ENCODE measurements around the gene FECH. TPM values are rescaled to one million over a fixed set of nuclear protein-coding genes. Genes with fewer than 3 reads are reported as not detected.

FECH gene
- total and polyA plus RNA-seq, 9 of the 15 experiments (the other 6 are each of a cell fraction or from before 2014, with no cell fraction given), result 19.8 to 170 (median 56.8) TPM

DNA sequence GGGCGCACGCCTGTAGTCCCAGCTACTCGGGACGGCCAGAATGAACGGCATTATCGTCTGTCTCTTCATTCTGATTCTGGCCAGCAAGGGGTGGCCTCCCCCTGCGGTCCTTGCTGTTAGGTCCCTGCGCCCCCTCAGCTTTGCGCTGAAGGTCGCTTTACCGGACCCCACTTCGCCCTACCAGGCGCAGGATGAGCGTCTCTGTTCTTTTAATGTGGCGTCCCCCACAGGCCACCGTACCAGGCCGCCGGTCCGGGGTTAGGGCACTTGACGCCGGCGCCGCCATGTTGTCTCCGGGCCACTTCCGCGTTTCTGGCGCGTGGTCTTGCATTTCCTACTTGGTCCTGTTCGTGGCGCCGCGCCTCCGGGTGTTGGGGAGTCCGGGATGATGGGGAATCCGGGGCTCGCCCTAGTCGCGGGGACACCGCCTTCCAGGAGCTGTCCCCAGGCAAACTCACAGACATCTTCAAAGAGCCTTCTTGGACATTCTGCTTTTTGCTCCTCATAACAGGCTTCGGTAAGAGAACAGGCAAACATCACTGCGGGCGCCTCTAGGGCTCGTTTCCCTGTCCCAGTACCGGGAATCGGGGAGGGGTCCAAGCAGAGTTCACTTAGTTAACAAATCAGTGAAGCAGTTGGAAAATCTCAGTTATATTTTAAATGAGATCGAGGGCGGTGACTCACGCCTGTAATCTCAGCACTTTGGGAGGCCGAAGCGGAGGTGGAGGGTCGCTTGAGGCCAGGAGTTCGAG is 43.7 kb upstream of the FECH start (continued):
- no peak for TF ChIP-seq NCOA2 (IDR thresholded peaks at IDR 0.05; ENCODE audit: partially characterized antibody in 2 of 2)
- peak; percentile 90 for TF ChIP-seq POU5F1 (IDR thresholded peaks at IDR 0.05; ENCODE audit: borderline replicate concordance, low read depth, low read length, partially characterized antibody)
- TF ChIP-seq PCBP1 (IDR thresholded peaks at IDR 0.05; ENCODE audit: low read depth, low read length, poor library complexity, severe bottlenecking), result no peak
- no peak for TF ChIP-seq SIN3B (IDR thresholded peaks at IDR 0.05; ENCODE audit: low read depth)
- peak; percentile 80 for TF ChIP-seq RBFOX2 (IDR thresholded peaks at IDR 0.05; ENCODE audit: low read depth, low read length)
- TF ChIP-seq MAZ (CRISPR knock-in tag; conservative IDR thresholded peaks at IDR 0.05 in 1 of 2, IDR thresholded peaks at IDR 0.05 in 1 of 2), result 0 out of 4 replicates have a peak, but pooled peaks have one; percentile 38 to 47
- no peak for TF ChIP-seq JUN (IDR thresholded peaks at IDR 0.05; ENCODE audit: borderline replicate concordance, low read depth, low read length)
- no peak for TF ChIP-seq JUN (CRISPR knock-in tag; IDR thresholded peaks at IDR 0.05; ENCODE audit: borderline replicate concordance)
- no peak for TF ChIP-seq KLF13 (tag; IDR thresholded peaks at IDR 0.05; ENCODE audit: borderline replicate concordance, low read depth)
- TF ChIP-seq RFX1 (IDR thresholded peaks at IDR 0.05), result no peak
- 0 out of 2 replicates have a peak, but pooled peaks have one; percentile 54 for TF ChIP-seq KAT7 (CRISPR knock-in tag; IDR thresholded peaks at IDR 0.05; ENCODE audit: borderline replicate concordance)
- TF ChIP-seq, protein P1, sequence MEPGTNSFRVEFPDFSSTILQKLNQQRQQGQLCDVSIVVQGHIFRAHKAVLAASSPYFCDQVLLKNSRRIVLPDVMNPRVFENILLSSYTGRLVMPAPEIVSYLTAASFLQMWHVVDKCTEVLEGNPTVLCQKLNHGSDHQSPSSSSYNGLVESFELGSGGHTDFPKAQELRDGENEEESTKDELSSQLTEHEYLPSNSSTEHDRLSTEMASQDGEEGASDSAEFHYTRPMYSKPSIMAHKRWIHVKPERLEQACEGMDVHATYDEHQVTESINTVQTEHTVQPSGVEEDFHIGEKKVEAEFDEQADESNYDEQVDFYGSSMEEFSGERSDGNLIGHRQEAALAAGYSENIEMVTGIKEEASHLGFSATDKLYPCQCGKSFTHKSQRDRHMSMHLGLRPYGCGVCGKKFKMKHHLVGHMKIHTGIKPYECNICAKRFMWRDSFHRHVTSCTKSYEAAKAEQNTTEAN (CRISPR knock-in tag; IDR thresholded peaks at IDR 0.05), result no peak
- TF ChIP-seq PML (IDR thresholded peaks at IDR 0.05; ENCODE audit: low read length), result no peak
- no peak; the same call in 1 of the 2 replicates for TF ChIP-seq SMAD4 (CRISPR knock-in tag; conservative IDR thresholded peaks at IDR 0.05)
- TF ChIP-seq ZNF384 (IDR thresholded peaks at IDR 0.05; ENCODE audit: low read depth, low read length), result no peak
- TF ChIP-seq ZNF263 (CRISPR knock-in tag; IDR thresholded peaks at IDR 0.05; ENCODE audit: borderline replicate concordance), result 0 out of 2 replicates have a peak, but pooled peaks have one; percentile 46
- no peak for TF ChIP-seq ZNF197 (CRISPR knock-in tag; IDR thresholded peaks at IDR 0.05; ENCODE audit: low read depth)
- TF ChIP-seq, protein P2, sequence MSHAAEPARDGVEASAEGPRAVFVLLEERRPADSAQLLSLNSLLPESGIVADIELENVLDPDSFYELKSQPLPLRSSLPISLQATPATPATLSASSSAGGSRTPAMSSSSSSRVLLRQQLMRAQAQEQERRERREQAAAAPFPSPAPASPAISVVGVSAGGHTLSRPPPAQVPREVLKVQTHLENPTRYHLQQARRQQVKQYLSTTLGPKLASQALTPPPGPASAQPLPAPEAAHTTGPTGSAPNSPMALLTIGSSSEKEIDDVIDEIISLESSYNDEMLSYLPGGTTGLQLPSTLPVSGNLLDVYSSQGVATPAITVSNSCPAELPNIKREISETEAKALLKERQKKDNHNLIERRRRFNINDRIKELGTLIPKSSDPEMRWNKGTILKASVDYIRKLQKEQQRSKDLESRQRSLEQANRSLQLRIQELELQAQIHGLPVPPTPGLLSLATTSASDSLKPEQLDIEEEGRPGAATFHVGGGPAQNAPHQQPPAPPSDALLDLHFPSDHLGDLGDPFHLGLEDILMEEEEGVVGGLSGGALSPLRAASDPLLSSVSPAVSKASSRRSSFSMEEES (CRISPR knock-in tag; IDR thresholded peaks at IDR 0.05), result no peak
- TF ChIP-seq SP2 (IDR thresholded peaks at IDR 0.05; ENCODE audit: extremely low read depth, low read depth, low read length, poor library complexity, severe bottlenecking), result no peak
- no peak for TF ChIP-seq U2AF2 (optimal IDR thresholded peaks at IDR 0.05; ENCODE audit: low read depth, low read length)
- no peak for TF ChIP-seq SMARCC2 (IDR thresholded peaks at IDR 0.05; ENCODE audit: low read depth)
- TF ChIP-seq CSDE1 (IDR thresholded peaks at IDR 0.05), result no peak
- no peak for TF ChIP-seq SAP30 (IDR thresholded peaks at IDR 0.05; ENCODE audit: borderline replicate concordance, insufficient read depth, low read depth, low read length, poor library complexity, severe bottlenecking)
- 0 out of 2 replicates have a peak, but pooled peaks have one; percentile 44 for TF ChIP-seq ZBTB17 (CRISPR knock-in tag; IDR thresholded peaks at IDR 0.05)
- TF ChIP-seq BHLHE40 (IDR thresholded peaks at IDR 0.05; ENCODE audit: low read length), result no peak
- TF ChIP-seq MCM5 (IDR thresholded peaks at IDR 0.05; ENCODE audit: low read depth), result no peak
